CD8-positive, alpha-beta memory T cell (primary cell): ENCODE measurements around the gene CST6. TPM values are rescaled to one million over a fixed set of nuclear protein-coding genes. Genes with fewer than 3 reads are reported as not detected.
A peak's percentile ranks its signal among the peaks of the same experiment; 100 is the strongest.

Experiments
- CTCF ChIA-PET: fragments of 350-600 bp; sonication (Branson Sonifier 250); formaldehyde crosslinking; loops from one replicate; lab custom pipeline; 2021; ENCODE audit warnings: antibody characterized with exemption; lab: Charles Lee
- POLR2A ChIA-PET: fragments of 350-600 bp; sonication (Branson Sonifier 250); formaldehyde crosslinking; loops from one replicate; lab custom pipeline; 2021; ENCODE audit warnings: antibody characterized with exemption; lab: Charles Lee
- DNase-seq, 5 donors: peaks; one replicate each; pipeline versions ENCODE4 v3.0.0 to v3.0.0-alpha.2; 2020 to 2022; ENCODE audit warnings: mixed read lengths in 1 of 5
- H3K27ac ChIP-seq: one replicate; pipeline ENCODE4 v1.7.0; 2013; ENCODE audit warnings: low read depth, mild to moderate bottlenecking, low read length, moderate library complexity
- H3K27me3 ChIP-seq: 2 replicates; pipeline ENCODE4 v1.7.0; 2013; ENCODE audit warnings: low read length, mild to moderate bottlenecking; ENCODE audit not compliant: insufficient read depth, poor library complexity, severe bottlenecking
- H3K36me3 ChIP-seq: 2 replicates; pipeline ENCODE4 v1.7.0; 2013; ENCODE audit warnings: mild to moderate bottlenecking, low read length, moderate library complexity; ENCODE audit not compliant: insufficient read depth
- H3K4me1 ChIP-seq: 2 replicates; pipeline ENCODE4 v1.7.0; 2013; ENCODE audit warnings: mild to moderate bottlenecking, low read length, moderate library complexity; ENCODE audit not compliant: insufficient read depth
- H3K4me3 ChIP-seq: 2 replicates; pipeline ENCODE4 v1.7.0; 2013; ENCODE audit warnings: mild to moderate bottlenecking, low read length
- H3K9me3 ChIP-seq: 2 replicates; pipeline ENCODE4 v1.7.0; 2013; ENCODE audit warnings: mild to moderate bottlenecking, low read length
- H3K27ac Mint-ChIP-seq, 8 donors: one replicate each; pipeline ENCODE4 v1.8.0; 2020 to 2021; ENCODE audit warnings: mixed read lengths in 8 of 8, mild to moderate bottlenecking in 6 of 8, inconsistent platforms in 3 of 8, moderate library complexity in 3 of 8
- H3K27me3 Mint-ChIP-seq, 2 donors: one replicate each; pipeline ENCODE4 v1.8.0; 2020 to 2021; ENCODE audit warnings: mixed read lengths in 2 of 2, mild to moderate bottlenecking in 1 of 2, moderate library complexity in 1 of 2
- H3K36me3 Mint-ChIP-seq, 3 donors: one replicate each; pipeline ENCODE4 v1.8.0; 2020 to 2021; ENCODE audit warnings: mixed read lengths in 3 of 3, inconsistent platforms in 1 of 3, mild to moderate bottlenecking in 1 of 3
- H3K4me1 Mint-ChIP-seq, 3 donors: one replicate each; pipeline ENCODE4 v1.8.0; 2020 to 2021; ENCODE audit warnings: mixed read lengths in 3 of 3, inconsistent platforms in 1 of 3, mild to moderate bottlenecking in 1 of 3
- H3K4me3 Mint-ChIP-seq, 7 donors: one replicate each; pipeline ENCODE4 v1.8.0; 2020 to 2021; ENCODE audit warnings: mixed read lengths in 7 of 7, mild to moderate bottlenecking in 6 of 7, moderate library complexity in 4 of 7, inconsistent platforms in 2 of 7
- H3K9me3 Mint-ChIP-seq, 5 donors: one replicate each; pipeline ENCODE4 v1.8.0; 2020 to 2022; ENCODE audit warnings: mixed read lengths in 5 of 5, mild to moderate bottlenecking in 3 of 5, moderate library complexity in 2 of 5, inconsistent platforms in 1 of 5
- polyA plus RNA-seq: library from polyadenylated mRNA; unstranded; fragments of 300-500 nt; fragmentation: Illumina TruSeq; gene quantifications from one replicate; pipeline ENCODE4 v1.2.3, GENCODE V29; 2021
- total RNA-seq, 2 experiments: library from RNA; stranded (reverse); gene quantifications; one replicate each; pipeline ENCODE4 v1.2.3, GENCODE V29; 2021

CST6 gene
- total and polyA plus RNA-seq, 3 experiments from 2014 or later, result not detected

DNA sequence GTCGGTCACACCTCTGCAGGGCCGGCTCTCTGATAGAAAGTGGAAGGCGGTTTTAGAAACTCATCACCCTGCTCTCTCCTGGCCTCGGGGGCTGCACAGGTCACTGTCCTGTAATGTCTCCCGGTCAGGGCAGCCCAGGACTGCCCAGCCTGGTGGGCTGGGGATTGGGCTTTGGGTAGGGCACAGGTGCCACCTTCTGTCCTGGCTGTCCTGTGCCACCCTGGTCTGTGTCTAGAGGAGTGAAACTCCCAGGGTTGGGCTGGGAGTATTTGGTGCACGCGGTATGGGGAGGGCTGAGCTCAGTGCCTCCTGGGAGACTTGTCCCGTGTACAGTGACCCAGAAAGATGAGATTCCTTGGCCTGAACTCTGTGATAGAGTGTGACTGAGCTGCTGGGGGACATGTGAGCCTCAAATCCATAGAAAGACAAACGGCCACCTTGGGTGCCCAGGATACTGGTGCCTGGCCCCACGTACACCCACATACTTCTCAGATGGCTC lies 32.5 kb upstream of the CST6 start:
- Mint-ChIP-seq H3K27me3 (peaks cover 0 to 2% of the 10 kb centered on the region in 2 donors), H3K27ac (no peak overlapping the region), H3K36me3 (peaks cover 0 to 45% (median 8%) of the 10 kb centered on the region in 3 donors), H3K9me3 (no peaks in the 10 kb centered on the region), H3K4me1 (peaks cover 0 to 3% (median 0%) of the 10 kb centered on the region in 3 donors), H3K4me3 (no peak overlapping the region)
- Histone ChIP-seq H3K27me3 (no peaks in the 10 kb centered on the region), H3K4me1 (no peaks in the 10 kb centered on the region), H3K27ac (no peak overlapping the region), H3K9me3 (no peaks in the 10 kb centered on the region), H3K4me3 (no peak overlapping the region), H3K36me3 (no peaks in the 10 kb centered on the region)
- ChIA-PET CTCF (interaction anchor here (1.1 to 1.2 kb wide), 2 partner anchors 95 to 199 kb away, joined by 3 to 4 read pairs; no protein-coding TSS in a partner anchor), POLR2A (no interaction called here)
- DNase-seq, result no peak

- Mint-ChIP-seq H3K27ac (no peak overlapping the region), H3K36me3 (peaks cover 0 to 36% (median 3%) of the 10 kb centered on the region in 3 donors), H3K27me3 (no peaks in the 10 kb centered on the region), H3K9me3 (no peaks in the 10 kb centered on the region), H3K4me3 (no peak overlapping the region), H3K4me1 (no peaks in the 10 kb centered on the region)
- H3K9me3 ChIP-seq, result no peaks in the 10 kb centered on the region
- no peak overlapping the region for H3K27ac ChIP-seq
- no peaks in the 10 kb centered on the region for H3K27me3 ChIP-seq
- CTCF ChIA-PET, result interaction anchor here (0.7 to 1.9 kb wide), 2 partner anchors 41 to 93 kb away, joined by 3 to 4 read pairs; partner anchors contain the start of gene FIBP
- POLR2A ChIA-PET, result no interaction called here
- no peak for DNase-seq
- no peak overlapping the region for H3K4me3 ChIP-seq
- no peaks in the 10 kb centered on the region for H3K36me3 ChIP-seq
- no peaks in the 10 kb centered on the region for H3K4me1 ChIP-seq
Measured at GRCh38 chr11:65981101-65981740, 30.6 kb upstream of the CST6 start.

- CTCF ChIA-PET, result interaction anchor here (0.9 to 1.9 kb wide), 2 partner anchors 40 to 94 kb away, joined by 3 to 4 read pairs; partner anchors contain the start of gene FIBP
- H3K4me1 ChIP-seq, result no peaks in the 10 kb centered on the region
- POLR2A ChIA-PET, result interaction anchor here (0.6 kb wide), 1 partner anchor 98 kb away, joined by 6 read pairs; no protein-coding TSS in a partner anchor
- Mint-ChIP-seq H3K9me3 (no peaks in the 10 kb centered on the region), H3K27ac (peak overlapping the region in 1 of 8 donors; percentile 26), H3K4me3 (no peak overlapping the region), H3K27me3 (no peaks in the 10 kb centered on the region), H3K4me1 (no peaks in the 10 kb centered on the region), H3K36me3 (peaks cover 0 to 27% (median 3%) of the 10 kb centered on the region in 3 donors)
- H3K27me3 ChIP-seq, result no peaks in the 10 kb centered on the region
- H3K4me3 ChIP-seq, result no peak overlapping the region
- H3K36me3 ChIP-seq, result no peaks in the 10 kb centered on the region
- no peaks in the 10 kb centered on the region for H3K9me3 ChIP-seq
- no peak overlapping the region for H3K27ac ChIP-seq
- no peak for DNase-seq
Measured at GRCh38 chr11:65981972-65982823, 29.6 kb upstream of the CST6 start.

- Mint-ChIP-seq H3K27ac (peak overlapping the region in 1 of 8 donors; percentile 50), H3K4me3 (no peak overlapping the region), H3K27me3 (no peaks in the 10 kb centered on the region), H3K4me1 (no peaks in the 10 kb centered on the region), H3K36me3 (peaks cover 0 to 20% (median 3%) of the 10 kb centered on the region in 3 donors), H3K9me3 (no peaks in the 10 kb centered on the region)
- ChIA-PET POLR2A (interaction anchor here (0.6 kb wide), 1 partner anchor 99 kb away, joined by 6 read pairs; no protein-coding TSS in a partner anchor), CTCF (interaction anchor here (0.6 to 2.5 kb wide), 3 partner anchors 39 to 123 kb away, joined by 3 to 6 read pairs (median 3); partner anchors contain the start of genes CCDC85B and MUS81)
- Histone ChIP-seq H3K4me1 (no peaks in the 10 kb centered on the region), H3K36me3 (no peaks in the 10 kb centered on the region), H3K4me3 (no peak overlapping the region), H3K9me3 (no peaks in the 10 kb centered on the region), H3K27me3 (no peaks in the 10 kb centered on the region), H3K27ac (no peak overlapping the region)
- DNase-seq, result no peak
Measured at GRCh38 chr11:65982824-65983588, 28.8 kb upstream of the CST6 start.

DNA sequence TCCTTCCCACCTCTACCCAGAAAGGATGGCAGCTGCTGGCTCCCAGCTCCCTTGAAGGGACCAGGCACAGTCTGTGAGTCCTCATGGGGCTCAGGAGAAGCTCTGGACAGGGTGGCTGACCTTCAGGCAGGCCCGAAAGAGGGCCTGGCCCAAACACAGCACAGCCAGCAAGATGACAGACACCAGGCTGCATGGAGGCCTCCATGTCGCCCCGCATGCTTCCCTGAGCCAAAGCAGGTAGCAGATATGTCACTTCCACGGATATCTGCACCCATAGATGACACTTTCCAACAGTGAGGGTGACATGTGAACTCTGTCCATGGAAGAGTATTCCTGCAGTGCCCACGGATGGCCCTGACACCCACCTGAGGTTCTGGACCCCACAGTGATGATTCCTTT lies 28.2 kb upstream of the CST6 start:
- H3K27ac Mint-ChIP-seq, result no peak overlapping the region
- Histone ChIP-seq H3K36me3 (no peaks in the 10 kb centered on the region), H3K9me3 (no peaks in the 10 kb centered on the region), H3K27me3 (no peaks in the 10 kb centered on the region), H3K4me3 (no peak overlapping the region), H3K27ac (no peak overlapping the region), H3K4me1 (no peaks in the 10 kb centered on the region)
- H3K9me3 Mint-ChIP-seq, result no peaks in the 10 kb centered on the region
- no peaks in the 10 kb centered on the region for H3K4me1 Mint-ChIP-seq
- ChIA-PET CTCF (interaction anchor here (0.6 to 2.5 kb wide), 3 partner anchors 39 to 124 kb away, joined by 3 to 6 read pairs (median 3); partner anchors contain the start of genes CCDC85B and MUS81), POLR2A (no interaction called here)
- H3K4me3 Mint-ChIP-seq, result no peak overlapping the region
- H3K36me3 Mint-ChIP-seq, result peaks cover 0 to 14% (median 3%) of the 10 kb centered on the region in 3 donors
- no peak for DNase-seq
- H3K27me3 Mint-ChIP-seq, result no peaks in the 10 kb centered on the region

GRCh38 chr11:65987336-65987735 lies 24.5 kb upstream of the CST6 start:
- Histone ChIP-seq H3K27me3 (no peaks in the 10 kb centered on the region), H3K4me3 (no peak overlapping the region), H3K36me3 (no peaks in the 10 kb centered on the region), H3K9me3 (no peaks in the 10 kb centered on the region), H3K4me1 (no peaks in the 10 kb centered on the region), H3K27ac (no peak overlapping the region)
- ChIA-PET POLR2A (no interaction called here), CTCF (interaction anchor here (7.9 kb wide), 1 partner anchor 100 kb away, joined by 87 read pairs; the partner anchor contains the start of genes CCDC85B and FIBP)
- Mint-ChIP-seq H3K4me3 (no peak overlapping the region), H3K27me3 (no peaks in the 10 kb centered on the region), H3K9me3 (no peaks in the 10 kb centered on the region), H3K4me1 (peaks cover 5 to 7% (median 6%) of the 10 kb centered on the region in 3 donors), H3K27ac (no peak overlapping the region), H3K36me3 (peaks cover 0 to 5% (median 1%) of the 10 kb centered on the region in 3 donors)
- DNase-seq, result no peak
